H1 (cell line): ENCODE measurements around the gene CACNA1C. TPM values are rescaled to one million over a fixed set of nuclear protein-coding genes. Genes with fewer than 3 reads are reported as not detected.

Experiments used
- CTCF ChIA-PET: fragments of 300-600 bp; sonication (Branson Sonifier 250); formaldehyde crosslinking; loops from one replicate; lab custom pipeline; 2021; ENCODE audit not compliant: partially characterized antibody; lab: Charles Lee
- POLR2A ChIA-PET: fragments of 300-600 bp; sonication (Branson Sonifier 250); formaldehyde crosslinking; loops from one replicate; lab custom pipeline; 2021; ENCODE audit warnings: inconsistent platforms; ENCODE audit not compliant: partially characterized antibody; lab: Charles Lee
- DNase-seq, 2 experiments: peaks; one replicate each; pipeline versions ENCODE4 v3.0.0 to v3.0.0-alpha.2; 2010 to 2022; ENCODE audit warnings: low spot score in 2 of 2, low read depth in 1 of 2, mixed read lengths in 1 of 2
- FAIRE-seq: peaks from 2 replicates; lab custom pipeline; 2011; peaks lifted over from hg19 to GRCh38; lab: Jason Lieb, UNC
- H2AFZ ChIP-seq: 2 replicates; pipeline ENCODE4 v1.8.1; 2012; ENCODE audit warnings: low read length, inconsistent platforms
- H2AK5ac ChIP-seq: 2 replicates; pipeline ENCODE4 v1.6.1; 2013; ENCODE audit warnings: low read depth, low read length
- H2BK120ac ChIP-seq: replicated peaks from 2 replicates; pipeline ENCODE3; 2013; ENCODE audit warnings: low read depth, low read length, inconsistent platforms
- H2BK12ac ChIP-seq: 2 replicates; pipeline ENCODE4 v1.6.1; 2013; ENCODE audit warnings: low read depth, low read length
- H2BK15ac ChIP-seq: 2 replicates; pipeline ENCODE4 v1.6.1; 2013; ENCODE audit warnings: low read length
- H2BK20ac ChIP-seq: 2 replicates; pipeline ENCODE4 v1.6.1; 2013; ENCODE audit warnings: low read length
- H2BK5ac ChIP-seq: 2 replicates; pipeline ENCODE4 v1.6.1; 2013; ENCODE audit warnings: low read depth, low read length
- H3K14ac ChIP-seq: 2 replicates; pipeline ENCODE4 v1.6.1; 2013; ENCODE audit warnings: inconsistent platforms; ENCODE audit not compliant: insufficient read length
- H3K18ac ChIP-seq: 2 replicates; pipeline ENCODE4 v1.6.1; 2013; ENCODE audit warnings: low read length; ENCODE audit errors: extremely low read depth
- H3K23ac ChIP-seq: 2 replicates; pipeline ENCODE4 v1.6.1; 2013; ENCODE audit warnings: inconsistent platforms; ENCODE audit not compliant: insufficient read length
- H3K23me2 ChIP-seq: 2 replicates; pipeline ENCODE4 v1.6.1; 2013; ENCODE audit warnings: low read depth, low read length
- H3K27ac ChIP-seq: 2 replicates; pipeline ENCODE4 v1.6.1; 2011; ENCODE audit warnings: low read depth, low read length, inconsistent platforms
- H3K27me3 ChIP-seq, 4 experiments: replicated peaks in 1 of 4; 1 replicate in 1 of 4; 2 replicates in 3 of 4; pipeline versions ENCODE4 v1.6.1 to v1.8.1; 2011 to 2013; ENCODE audit warnings: low read length in 3 of 4, mild to moderate bottlenecking in 3 of 4, inconsistent platforms in 2 of 4, mixed read lengths in 2 of 4, moderate library complexity in 1 of 4; ENCODE audit not compliant: control insufficient read depth in 3 of 4, insufficient read depth in 3 of 4; ENCODE audit errors: extremely low read depth in 1 of 4
- H3K36me3 ChIP-seq, 4 experiments: 2 replicates each; pipeline versions ENCODE4 v1.6.1 to v1.8.1; 2011 to 2013; ENCODE audit warnings: mild to moderate bottlenecking in 4 of 4, low read length in 3 of 4, moderate library complexity in 2 of 4, control low read depth in 1 of 4, inconsistent platforms in 1 of 4; ENCODE audit not compliant: insufficient read depth in 4 of 4, control insufficient read depth in 2 of 4
- H3K4ac ChIP-seq: replicated peaks from 2 replicates; pipeline ENCODE3; 2013; ENCODE audit warnings: low read length, low read depth, mixed read lengths, inconsistent platforms; ENCODE audit not compliant: insufficient read length
- H3K4me1 ChIP-seq, 4 experiments: replicated peaks in 1 of 4; 1 replicate in 1 of 4; 2 replicates in 3 of 4; pipeline versions ENCODE4 v1.6.1 to v1.8.1; 2011 to 2013; ENCODE audit warnings: low read length in 3 of 4, inconsistent platforms in 2 of 4, mixed read lengths in 1 of 4; ENCODE audit not compliant: insufficient read depth in 4 of 4, control insufficient read depth in 3 of 4
- H3K4me2 ChIP-seq, 2 experiments: 2 replicates each; pipeline versions ENCODE4 v1.6.1 to v1.8.1; 2011 to 2013; ENCODE audit warnings: low read depth in 2 of 2, low read length in 2 of 2, control low read depth in 1 of 2, inconsistent platforms in 1 of 2, mild to moderate bottlenecking in 1 of 2; ENCODE audit not compliant: insufficient read depth in 1 of 2
- H3K4me3 ChIP-seq, 4 experiments: fragments of 200-600, 300-600 bp in 1 of 4; sonication (generic), shearing (Covaris generic), sonication (Bioruptor Twin) in 1 of 4; 2 replicates each; pipeline versions ENCODE4 v1.5.1 to v1.8.1; 2011 to 2016; ENCODE audit warnings: low read length in 4 of 4, low read depth in 3 of 4, control low read depth in 2 of 4, inconsistent platforms in 2 of 4, mild to moderate bottlenecking in 2 of 4, mixed read lengths in 1 of 4, moderate library complexity in 1 of 4; ENCODE audit not compliant: insufficient read depth in 2 of 4; ENCODE audit errors: extremely low read depth in 1 of 4
- H3K56ac ChIP-seq: replicated peaks from 2 replicates; pipeline ENCODE3; 2013; ENCODE audit warnings: low read depth, mild to moderate bottlenecking, mixed read lengths, low read length, inconsistent platforms; ENCODE audit not compliant: insufficient read length
- H3K79me1 ChIP-seq: 2 replicates; pipeline ENCODE4 v1.6.1; 2013; ENCODE audit warnings: low read depth, low read length, control low read depth
- H3K79me2 ChIP-seq, 2 experiments: 2 replicates each; pipeline versions ENCODE4 v1.6.1 to v1.8.1; 2012 to 2013; ENCODE audit warnings: low read length in 2 of 2, mild to moderate bottlenecking in 2 of 2, inconsistent platforms in 1 of 2; ENCODE audit not compliant: insufficient read depth in 2 of 2, control insufficient read depth in 1 of 2
- H3K9ac ChIP-seq, 4 experiments: replicated peaks in 1 of 4; 1 replicate in 1 of 4; 2 replicates in 3 of 4; pipeline versions ENCODE4 v1.6.1 to v1.8.1; 2011 to 2013; ENCODE audit warnings: low read depth in 3 of 4, low read length in 3 of 4, control low read depth in 2 of 4, mild to moderate bottlenecking in 2 of 4, moderate library complexity in 2 of 4, inconsistent platforms in 1 of 4; ENCODE audit errors: extremely low read depth in 1 of 4
- H3K9me3 ChIP-seq, 2 experiments: 2 replicates each; pipeline versions ENCODE4 v1.6.1 to v1.8.1; 2012 to 2013; ENCODE audit warnings: mild to moderate bottlenecking in 2 of 2, moderate library complexity in 2 of 2, control low read depth in 1 of 2, inconsistent platforms in 1 of 2, low read depth in 1 of 2, low read length in 1 of 2, mixed read lengths in 1 of 2; ENCODE audit not compliant: insufficient read depth in 2 of 2
- H4K20me1 ChIP-seq, 2 experiments: replicated peaks in 1 of 2; 2 replicates each; pipeline versions ENCODE3 to v1.8.1; 2011 to 2013; ENCODE audit warnings: inconsistent platforms in 2 of 2, low read length in 2 of 2, mild to moderate bottlenecking in 1 of 2; ENCODE audit not compliant: insufficient read depth in 2 of 2, control insufficient read depth in 1 of 2
- H4K5ac ChIP-seq: 2 replicates; pipeline ENCODE4 v1.6.1; 2013; ENCODE audit warnings: low read length, low read depth, mixed read lengths, inconsistent platforms; ENCODE audit not compliant: insufficient read length
- H4K8ac ChIP-seq: 2 replicates; pipeline ENCODE4 v1.8.0; 2013; ENCODE audit warnings: mild to moderate bottlenecking, moderate library complexity, low read length, inconsistent platforms; ENCODE audit not compliant: insufficient read depth; ENCODE audit errors: extremely low read depth
- H4K91ac ChIP-seq: replicated peaks from 2 replicates; pipeline ENCODE3; 2013; ENCODE audit warnings: low read length, mixed read lengths, inconsistent platforms; ENCODE audit not compliant: insufficient read length
- BRCA1 ChIP-seq: IDR thresholded peaks from 2 replicates; pipeline ENCODE4 v1.6.1; 2012; ENCODE audit warnings: low read depth, low read length, improper control_type of control experiment
- CBX8 ChIP-seq: fragments of 300-800, 300-1000 bp; sonication (generic); IDR thresholded peaks from 2 replicates; pipeline ENCODE4 v1.7.1; 2016; ENCODE audit warnings: low read depth, low read length, borderline replicate concordance
- CTBP2 ChIP-seq: IDR thresholded peaks from 2 replicates; pipeline ENCODE4 v1.7.0; 2011; ENCODE audit warnings: borderline replicate concordance, mild to moderate bottlenecking, moderate library complexity, mixed read lengths, low read length; ENCODE audit not compliant: insufficient read depth, insufficient read length
- EZH2 ChIP-seq: fragments of 200-600 bp; sonication (generic); IDR thresholded peaks from 2 replicates; pipeline ENCODE4 v1.7.1; 2012; ENCODE audit warnings: low read depth, mild to moderate bottlenecking, moderate library complexity, low read length, inconsistent platforms; ENCODE audit not compliant: severe bottlenecking
- JUN ChIP-seq: IDR thresholded peaks from 2 replicates; pipeline ENCODE4 v1.6.1; 2011; ENCODE audit warnings: low read depth, mild to moderate bottlenecking, improper control_type of control experiment, low read length
- KDM4A ChIP-seq: IDR thresholded peaks from one replicate; pipeline ENCODE4 v1.7.1; 2012; ENCODE audit warnings: low read depth, mild to moderate bottlenecking, moderate library complexity, low read length, inconsistent platforms; ENCODE audit not compliant: severe bottlenecking
- NANOG ChIP-seq: IDR thresholded peaks from 2 replicates; pipeline ENCODE4 v1.6.1; 2011; ENCODE audit warnings: low read length, low read depth, mild to moderate bottlenecking, inconsistent platforms; ENCODE audit not compliant: insufficient read depth, poor library complexity, severe bottlenecking
- SRF ChIP-seq: IDR thresholded peaks from 2 replicates; pipeline ENCODE4 v1.6.1; 2011; ENCODE audit warnings: mild to moderate bottlenecking, low read depth, low read length, moderate library complexity
- TAF7 ChIP-seq: optimal IDR thresholded peaks from 2 replicates; pipeline ENCODE3; 2011; ENCODE audit warnings: low read depth, mild to moderate bottlenecking, inconsistent platforms, low read length, moderate library complexity, borderline replicate concordance
- WGBS, 2 experiments: shearing (Covaris generic) in 1 of 2; methylation state at CpG; one replicate each; pipeline versions ENCODE4 v1.1.6 to v1.1.7; 2013 to 2015; ENCODE audit warnings: low lambda C conversion rate in 2 of 2, mixed read lengths in 2 of 2, inconsistent platforms in 1 of 2, low coverage in 1 of 2, missing lambda C conversion rate in 1 of 2; ENCODE audit not compliant: insufficient replicate concordance in 2 of 2, insufficient coverage in 1 of 2, insufficient read length in 1 of 2; ENCODE audit errors: extremely low coverage in 1 of 2, missing lambda C conversion rate in 1 of 2; 5-methylcytosine and 5-hydroxymethylcytosine counted together
- polyA plus RNA-seq, 7 experiments: library from polyadenylated mRNA; depleted of rRNA in 3 of 7; stranded (reverse) in 5 of 7; unstranded in 2 of 7; fragments of >200 nt in 5 of 7; fragments of 200-250 nt in 2 of 7; gene quantifications; 1 replicate in 5 of 7; 2 replicates in 1 of 7; 4 replicates in 1 of 7; pipeline versions ENCODE4 v1.2.1 to v1.2.3, GENCODE V29; 2011 to 2013; ENCODE audit warnings: missing spikeins in 2 of 7, mixed read lengths in 2 of 7
- total RNA-seq: library from RNA; stranded (reverse); fragmentation: NEBNext Ultra II Directional; extraction: Animal tissue kit (Norgen Biotek cat#: 25700); gene quantifications from 2 replicates; pipeline ENCODE4 v1.2.1, GENCODE V29; 2021
- TF ChIP-seq, protein P1 (sequence below): IDR thresholded peaks from 2 replicates; pipeline ENCODE4 v1.6.1; 2011; ENCODE audit warnings: low read length, improper control_type of control experiment

The CACNA1C gene
- total and polyA plus RNA-seq, 2 of the 8 experiments (the other 6 are each of a cell fraction or from before 2014, with no cell fraction given): 1.3 TPM

- ChIA-PET CTCF (interaction anchor here (0.5 to 1.0 kb wide), 2 partner anchors 40 to 166 kb away, joined by 3 read pairs; no protein-coding TSS in a partner anchor), POLR2A (no interaction called here)
- no peak overlapping the region for H2AFZ ChIP-seq
- no peak overlapping the region for H3K4me3 ChIP-seq
- H3K27me3 ChIP-seq: no peaks in the 10 kb centered on the region
- H3K79me2 ChIP-seq: no peaks in the 10 kb centered on the region
- 77% methylated on average over 4 of the region's 4 CpGs; no CpG with 5 or more reads in 1 of the 2 experiments for whole genome bisulfite sequencing, 2 experiments
- H2AK5ac ChIP-seq: no peak overlapping the region
- no peak overlapping the region for H3K4me2 ChIP-seq
- no peak overlapping the region for H3K56ac ChIP-seq
- no peak overlapping the region for H3K23ac ChIP-seq
- no peak overlapping the region for H3K4ac ChIP-seq
- H3K79me1 ChIP-seq: no peaks in the 10 kb centered on the region
- no peak overlapping the region for H2BK12ac ChIP-seq
- no peak overlapping the region for H2BK5ac ChIP-seq
- no peak overlapping the region for H4K91ac ChIP-seq
- TF ChIP-seq, protein P1, sequence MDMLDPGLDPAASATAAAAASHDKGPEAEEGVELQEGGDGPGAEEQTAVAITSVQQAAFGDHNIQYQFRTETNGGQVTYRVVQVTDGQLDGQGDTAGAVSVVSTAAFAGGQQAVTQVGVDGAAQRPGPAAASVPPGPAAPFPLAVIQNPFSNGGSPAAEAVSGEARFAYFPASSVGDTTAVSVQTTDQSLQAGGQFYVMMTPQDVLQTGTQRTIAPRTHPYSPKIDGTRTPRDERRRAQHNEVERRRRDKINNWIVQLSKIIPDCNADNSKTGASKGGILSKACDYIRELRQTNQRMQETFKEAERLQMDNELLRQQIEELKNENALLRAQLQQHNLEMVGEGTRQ: no peak
- no peak for TF ChIP-seq EZH2
- TF ChIP-seq CBX8: no peak
- TF ChIP-seq BRCA1: no peak
- no peak for TF ChIP-seq KDM4A
- no peak for TF ChIP-seq SRF
- no peak for TF ChIP-seq NANOG
- no peak for TF ChIP-seq TAF7
- no peak for TF ChIP-seq CTBP2
- no peak for TF ChIP-seq JUN
- H3K23me2 ChIP-seq: no peaks in the 10 kb centered on the region
- H4K5ac ChIP-seq: no peak overlapping the region
- H2BK20ac ChIP-seq: no peak overlapping the region
- no peak overlapping the region for H4K8ac ChIP-seq
- H3K9me3 ChIP-seq: no peaks in the 10 kb centered on the region
- H3K27ac ChIP-seq: no peak overlapping the region
- FAIRE-seq: no peak
- no peak overlapping the region for H3K9ac ChIP-seq
- no peak overlapping the region for H3K14ac ChIP-seq
- H2BK120ac ChIP-seq: no peak overlapping the region
- no peak overlapping the region for H3K18ac ChIP-seq
- H3K36me3 ChIP-seq: no peaks in the 10 kb centered on the region
- no peaks in the 10 kb centered on the region for H4K20me1 ChIP-seq
- no peak overlapping the region for H2BK15ac ChIP-seq
- no peak for DNase-seq
- H3K4me1 ChIP-seq: no peaks in the 10 kb centered on the region; a peak in 1 of 7 replicates
Observed at GRCh38 chr12:2221030-2221621, 168.3 kb downstream of the CACNA1C start.
